Epidermal melanocyte (primary cell): ENCODE data around the gene CXCL10.
A peak's percentile ranks its signal among the peaks of the same experiment; 100 is the strongest.

ENCODE experiments used
- DNase-seq: peaks from one replicate; pipeline ENCODE4 v3.0.0; 2011; ENCODE audit warnings: low spot score; ENCODE audit not compliant: insufficient read length

CXCL10 gene

DNA sequence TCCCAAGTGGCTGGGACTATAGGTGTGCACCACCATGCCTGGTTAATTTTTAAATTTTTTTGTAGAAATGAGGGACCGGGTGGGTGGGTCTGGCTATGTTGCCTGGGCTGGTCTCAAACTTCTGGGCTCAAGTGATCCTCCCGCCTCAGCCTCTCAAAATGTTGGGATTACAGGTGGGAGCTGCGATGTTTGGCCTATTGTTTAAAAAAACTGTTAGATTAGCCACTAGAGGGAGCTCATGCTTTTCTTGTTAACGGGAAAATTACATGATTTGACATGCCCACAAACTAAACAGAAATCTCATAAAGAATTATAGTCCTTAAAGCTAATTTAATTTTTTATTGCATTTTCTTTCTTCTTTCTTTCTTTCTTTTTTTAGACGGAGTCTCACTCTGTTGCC, 27.6 kb downstream of the CXCL10 start:
- peak; percentile 53 for DNase-seq

DNA sequence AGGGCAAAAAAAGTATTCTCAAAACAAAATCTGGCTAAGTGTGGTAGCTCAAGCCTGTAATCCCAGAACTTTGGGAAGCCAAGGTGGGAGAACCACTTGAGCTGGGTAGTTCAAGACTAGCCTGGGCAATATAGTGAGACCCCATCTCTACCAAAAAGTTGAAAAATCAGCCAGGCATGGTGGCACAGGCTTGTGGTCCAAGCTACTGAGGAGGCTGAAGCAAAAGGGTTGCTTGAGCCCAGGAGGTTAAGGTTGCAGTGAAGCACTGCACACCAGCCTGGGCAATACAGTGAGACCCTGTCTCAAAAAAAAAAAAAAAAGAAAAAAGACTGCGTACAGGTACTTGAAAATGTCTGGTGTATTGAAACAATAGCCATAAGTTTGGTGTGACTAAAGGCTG, 30.8 kb downstream of the CXCL10 start:
- no peak for DNase-seq

DNA sequence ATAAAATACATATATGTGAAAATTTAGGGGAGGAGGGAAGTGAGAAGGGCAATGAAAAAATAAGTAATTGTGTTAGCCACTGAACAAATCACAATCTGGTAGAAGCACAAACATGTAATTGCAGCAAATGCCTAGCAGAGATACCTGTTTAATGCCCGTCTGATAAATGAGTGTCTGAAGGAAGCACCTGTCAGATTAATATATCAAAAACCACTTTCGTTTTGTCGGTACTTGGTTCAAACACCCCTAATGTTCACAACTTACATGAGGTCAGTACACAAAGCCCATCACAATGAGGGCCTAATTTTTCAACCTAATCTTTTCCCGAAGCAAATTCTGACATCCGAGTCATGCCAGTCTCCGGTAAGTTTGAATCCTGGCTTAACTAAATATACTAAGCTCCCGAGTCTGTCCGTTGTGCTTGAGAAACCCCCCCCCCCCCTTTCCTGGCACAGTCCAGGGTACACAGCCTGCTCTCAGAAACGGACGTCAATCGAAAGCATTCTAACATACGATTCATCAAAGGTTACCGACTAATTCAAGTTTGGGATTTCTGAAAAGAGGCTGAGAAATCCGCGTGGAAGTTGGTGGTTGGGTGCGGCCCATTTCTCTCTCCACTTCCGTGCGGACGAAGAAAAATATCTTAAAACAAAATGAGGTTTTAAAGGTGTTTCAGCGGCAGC, 33.3 kb downstream of the CXCL10 start:
- DNase-seq, result no peak

DNA sequence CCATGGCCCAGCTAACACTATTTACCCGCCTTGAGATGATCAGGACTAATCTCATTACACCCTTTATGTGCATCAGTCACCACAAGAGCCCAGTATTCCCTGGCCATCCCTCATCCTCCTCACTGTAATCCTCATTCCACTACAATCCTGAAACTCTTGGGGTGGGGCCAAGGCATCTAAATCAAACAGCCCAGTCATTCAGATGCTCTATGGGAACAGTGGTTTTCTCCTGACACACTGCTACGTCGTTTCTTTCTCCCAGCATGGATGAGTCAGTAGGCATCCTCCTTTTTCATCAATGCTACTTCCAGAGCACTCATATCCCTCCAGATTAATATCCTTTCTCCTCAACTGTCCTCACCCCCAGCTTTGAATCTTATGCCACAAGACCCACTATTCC, 38.2 kb downstream of the CXCL10 start:
- no peak for DNase-seq

DNA sequence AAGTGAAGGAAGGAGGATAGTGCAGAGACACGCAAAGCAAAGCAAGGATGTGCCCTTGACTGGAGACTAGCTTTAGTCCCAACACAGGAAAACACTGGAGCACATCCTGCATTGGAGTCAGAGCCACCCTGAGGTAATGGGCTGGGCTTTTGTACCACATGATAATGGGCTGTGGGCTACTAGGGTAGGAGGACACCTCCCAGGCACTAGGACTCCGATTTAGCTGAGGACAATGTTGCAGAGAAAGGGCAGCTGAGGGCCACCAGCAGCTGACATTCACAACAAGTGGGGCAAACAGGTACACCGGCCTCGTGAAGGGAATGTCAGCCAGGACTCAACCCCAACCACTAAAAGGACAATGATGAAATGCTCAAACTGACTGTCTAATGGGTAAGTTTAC, 42.7 kb downstream of the CXCL10 start:
- no peak for DNase-seq

DNA sequence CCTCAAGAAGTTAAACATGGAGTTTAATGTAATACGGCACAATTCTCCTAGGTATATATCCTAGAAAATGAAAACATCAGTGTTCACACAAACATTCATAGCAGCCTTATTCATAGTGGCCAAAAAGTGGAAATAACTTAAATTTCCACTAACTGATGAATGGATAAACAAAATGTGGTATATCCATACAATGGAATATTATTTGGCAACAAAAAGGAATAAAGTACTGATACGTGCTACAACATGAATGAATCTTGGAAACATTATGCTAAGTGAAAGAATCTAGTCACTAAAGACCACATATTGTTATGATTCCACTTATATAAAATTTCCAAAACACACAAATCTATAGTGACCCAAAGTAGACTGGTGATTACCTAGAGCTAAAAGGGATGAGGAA, 47.1 kb downstream of the CXCL10 start:
- no peak for DNase-seq

DNA sequence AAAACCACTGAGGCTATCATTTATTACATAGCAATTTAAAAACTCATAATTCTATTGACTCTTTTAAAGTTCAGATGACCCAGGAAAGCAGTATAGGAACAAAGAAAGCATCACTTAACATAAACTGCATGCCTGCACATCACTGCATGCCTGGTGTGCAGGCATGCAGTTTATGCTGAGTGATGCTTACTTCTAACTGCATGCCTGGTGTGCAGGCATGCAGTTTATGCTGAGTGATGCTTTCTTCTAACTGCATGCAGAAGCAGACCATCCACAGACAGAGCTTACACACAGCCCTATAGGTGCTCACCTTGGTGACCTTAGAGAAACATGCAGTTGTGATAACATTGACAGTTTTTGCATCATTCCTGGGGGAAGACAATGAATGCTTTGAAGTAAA, 49.5 kb downstream of the CXCL10 start:
- no peak for DNase-seq
